Central memory CD4-positive, alpha-beta T cell (primary cell): ENCODE data around the gene ACOT9.
A peak's percentile ranks its signal among the peaks of the same experiment; 100 is the strongest.
"Not testable (repeated sequence)": the region's sequence is repeated elsewhere in the genome, so short reads cannot be mapped to it uniquely, and the experiment has no call there.

Experiments used
- DNase-seq: peaks from one replicate; pipeline ENCODE4 v3.0.0; 2022

Gene ACOT9

GRCh38 chrX:23765868-23766267 is 22.8 kb upstream of the ACOT9 start:
- no peak for DNase-seq

- no peak for DNase-seq
These were observed 22.4 kb upstream of the ACOT9 start for GRCh38 chrX:23765449-23765848.

GRCh38 chrX:23764188-23764984 is 21.3 kb upstream of the ACOT9 start:
- DNase-seq, result no peak

GRCh38 chrX:23759821-23760220 is 16.7 kb upstream of the ACOT9 start:
- no peak for DNase-seq

- DNase-seq, result peak; percentile 55
These were observed 13.1 kb upstream of the ACOT9 start for GRCh38 chrX:23756165-23756564.

- no peak for DNase-seq
These were observed 11.6 kb upstream of the ACOT9 start for GRCh38 chrX:23754664-23755063.

GRCh38 chrX:23752740-23753415 is 9.8 kb upstream of the ACOT9 start:
- DNase-seq, result no peak

GRCh38 chrX:23749576-23749975 is 6.5 kb upstream of the ACOT9 start:
- no peak for DNase-seq

GRCh38 chrX:23749129-23749528 is 6.1 kb upstream of the ACOT9 start:
- DNase-seq, result no peak

- peak; percentile 43 for DNase-seq
These were observed 2.7 kb upstream of the ACOT9 start for GRCh38 chrX:23745786-23746185.

GRCh38 chrX:23743623-23743971 is 521 bp upstream of the ACOT9 start:
- DNase-seq, result not testable (repeated sequence)

GRCh38 chrX:23742174-23742696 is 841 bp downstream of the ACOT9 start:
- DNase-seq, result no peak

GRCh38 chrX:23737413-23737812 is 5.7 kb downstream of the ACOT9 start:
- DNase-seq, result no peak

GRCh38 chrX:23736030-23736429 is 7.0 kb downstream of the ACOT9 start:
- DNase-seq, result no peak

GRCh38 chrX:23732704-23733103 is 10.4 kb downstream of the ACOT9 start:
- no peak for DNase-seq

GRCh38 chrX:23731951-23732350 is 11.1 kb downstream of the ACOT9 start:
- no peak for DNase-seq

- DNase-seq, result no peak
These were observed 13.9 kb downstream of the ACOT9 start for GRCh38 chrX:23729214-23729613.

GRCh38 chrX:23727206-23727605 is 15.9 kb downstream of the ACOT9 start:
- no peak for DNase-seq

- DNase-seq, result no peak
These were observed 16.9 kb downstream of the ACOT9 start for GRCh38 chrX:23726191-23726590.

GRCh38 chrX:23720117-23720677 is 22.9 kb downstream of the ACOT9 start:
- no peak for DNase-seq

- DNase-seq, result no peak
These were observed 37.8 kb downstream of the ACOT9 start for GRCh38 chrX:23705235-23705634.

GRCh38 chrX:23704673-23705206 is 38.3 kb downstream of the ACOT9 start:
- DNase-seq, result no peak

GRCh38 chrX:23699636-23700194 is 43.4 kb downstream of the ACOT9 start:
- DNase-seq, result no peak
